Transverse colon (tissue), 4 donors: ENCODE measurements around the gene ASB8.
"Not testable (repeated sequence)": the region's sequence is repeated elsewhere in the genome, so short reads cannot be mapped to it uniquely, and the experiment has no call there.

Experiments used
- CTCF ChIP-seq, 5 experiments: fragments of 200-600 bp in 3 of 5; fragments of 450-650 bp in 2 of 5; sonication (generic) in 3 of 5; IDR thresholded peaks; 1 replicate in 2 of 5; 2 replicates in 3 of 5; pipeline ENCODE4 v1.5.1; 2016 to 2017; ENCODE audit warnings: antibody characterized with exemption in 5 of 5, inconsistent platforms in 3 of 5, mild to moderate bottlenecking in 2 of 5, moderate library complexity in 1 of 5
- EP300 ChIP-seq: sonication (generic); formaldehyde crosslinking; IDR thresholded peaks from one replicate; pipeline ENCODE4 v1.6.1; 2017; ENCODE audit warnings: antibody characterized with exemption, low read depth
- POLR2A ChIP-seq: fragments of 450-650 bp; IDR thresholded peaks from one replicate; pipeline ENCODE4 v1.6.1; 2016; ENCODE audit warnings: antibody characterized with exemption, mild to moderate bottlenecking, moderate library complexity
- POLR2AphosphoS5 ChIP-seq, 3 donors: sonication (generic); formaldehyde crosslinking; IDR thresholded peaks; one replicate each; pipeline ENCODE4 v1.6.1; 2016; ENCODE audit warnings: antibody characterized with exemption in 3 of 3

GRCh38 chr12:48111312-48111693 lies 46.0 kb downstream of the ASB8 start:
- not testable (repeated sequence) for TF ChIP-seq CTCF (IDR thresholded peaks at IDR 0.05); POLR2A; POLR2AphosphoS5 (IDR thresholded peaks at IDR 0.05); EP300
